Measurements from ENCODE around the gene ARHGEF7. TPM values are rescaled to one million over a fixed set of nuclear protein-coding genes. Genes with fewer than 3 reads are reported as not detected.

The ARHGEF7 gene
- polyA plus RNA-seq, 1 experiment: 40.3 TPM

DNA sequence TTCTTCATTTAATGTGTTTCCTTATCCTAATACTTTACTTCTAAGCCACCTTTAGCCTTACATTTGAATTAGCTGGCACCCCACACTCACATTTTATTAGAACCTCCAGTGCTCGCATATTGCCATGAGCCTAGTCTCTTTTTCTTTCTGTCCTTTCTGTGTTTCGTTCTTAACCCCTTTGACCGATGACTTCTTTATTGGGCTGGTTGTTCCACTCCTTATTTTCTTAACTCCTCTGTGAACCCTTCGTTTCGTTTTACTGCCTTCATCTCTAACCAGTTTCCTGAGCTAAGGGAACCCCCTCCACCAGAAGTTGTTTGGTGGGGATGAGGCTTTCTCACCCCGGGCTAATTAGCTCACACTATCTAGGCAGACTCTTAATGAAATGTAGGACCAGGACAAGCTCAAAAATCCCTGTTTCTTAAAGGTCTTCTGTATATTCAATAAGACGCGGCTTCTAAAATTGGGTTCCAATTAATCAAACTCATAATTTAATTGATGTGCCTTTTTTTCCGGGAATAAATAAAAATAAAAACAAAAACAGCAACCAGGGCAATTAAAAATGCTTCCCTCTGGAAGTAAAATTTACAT, 19.1 kb upstream of the ARHGEF7 start:
- ChIA-PET POLR2A (no interaction called here), CTCF (no interaction called here)
- Histone ChIP-seq H3K27ac (ENCODE audit: low read depth, low read length) (no peak overlapping the region), H3K9me3 (ENCODE audit: control insufficient read depth, insufficient read depth, low read length) (no peaks in the 10 kb centered on the region; the same call in 1 of the 2 replicates), H3K27me3 (ENCODE audit: control insufficient read depth, insufficient read depth, low read length) (peaks cover 57% of the 10 kb centered on the region), H3K4me3 (ENCODE audit: low read depth, low read length) (no peak overlapping the region)
- TF ChIP-seq, protein P1, sequence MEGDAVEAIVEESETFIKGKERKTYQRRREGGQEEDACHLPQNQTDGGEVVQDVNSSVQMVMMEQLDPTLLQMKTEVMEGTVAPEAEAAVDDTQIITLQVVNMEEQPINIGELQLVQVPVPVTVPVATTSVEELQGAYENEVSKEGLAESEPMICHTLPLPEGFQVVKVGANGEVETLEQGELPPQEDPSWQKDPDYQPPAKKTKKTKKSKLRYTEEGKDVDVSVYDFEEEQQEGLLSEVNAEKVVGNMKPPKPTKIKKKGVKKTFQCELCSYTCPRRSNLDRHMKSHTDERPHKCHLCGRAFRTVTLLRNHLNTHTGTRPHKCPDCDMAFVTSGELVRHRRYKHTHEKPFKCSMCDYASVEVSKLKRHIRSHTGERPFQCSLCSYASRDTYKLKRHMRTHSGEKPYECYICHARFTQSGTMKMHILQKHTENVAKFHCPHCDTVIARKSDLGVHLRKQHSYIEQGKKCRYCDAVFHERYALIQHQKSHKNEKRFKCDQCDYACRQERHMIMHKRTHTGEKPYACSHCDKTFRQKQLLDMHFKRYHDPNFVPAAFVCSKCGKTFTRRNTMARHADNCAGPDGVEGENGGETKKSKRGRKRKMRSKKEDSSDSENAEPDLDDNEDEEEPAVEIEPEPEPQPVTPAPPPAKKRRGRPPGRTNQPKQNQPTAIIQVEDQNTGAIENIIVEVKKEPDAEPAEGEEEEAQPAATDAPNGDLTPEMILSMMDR (IDR thresholded peaks at IDR 0.05; ENCODE audit: low read depth, low read length): no peak
- no peak for DNase-seq (ENCODE audit: low read depth, low spot score)

DNA sequence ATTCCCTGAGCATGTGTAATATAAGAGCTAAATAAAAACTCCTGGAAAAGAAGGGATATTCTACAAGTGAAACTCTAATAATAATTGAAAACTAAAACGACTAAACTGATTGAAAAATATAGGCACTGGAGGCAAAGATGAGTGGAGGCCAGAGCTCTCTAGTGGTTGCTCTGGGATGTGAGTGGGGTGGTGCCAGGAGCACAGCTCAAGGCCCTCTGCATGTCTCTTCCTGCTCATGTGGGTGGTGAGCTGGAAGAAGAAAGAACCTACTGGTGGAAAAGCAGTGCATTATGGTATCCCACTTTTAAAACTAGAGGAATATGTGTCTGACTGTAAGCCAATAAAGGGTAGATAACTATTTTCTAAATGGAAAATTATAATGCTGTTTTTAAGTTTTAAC, 15.8 kb upstream of the ARHGEF7 start:
- Histone ChIP-seq H3K9me3 (ENCODE audit: control insufficient read depth, insufficient read depth, low read length) (no peaks in the 10 kb centered on the region; the same call in 1 of the 2 replicates), H3K27me3 (ENCODE audit: control insufficient read depth, insufficient read depth, low read length) (peaks cover 39% of the 10 kb centered on the region), H3K27ac (ENCODE audit: low read depth, low read length) (no peak overlapping the region), H3K4me3 (ENCODE audit: low read depth, low read length) (no peak overlapping the region)
- CTCF ChIA-PET: interaction anchor here (1.0 kb wide), 1 partner anchor 21 kb away, joined by 4 read pairs; no protein-coding TSS in a partner anchor
- POLR2A ChIA-PET: no interaction called here
- no peak for DNase-seq (ENCODE audit: low read depth, low spot score)
- TF ChIP-seq, protein P1 (IDR thresholded peaks at IDR 0.05; ENCODE audit: low read depth, low read length): no peak

DNA sequence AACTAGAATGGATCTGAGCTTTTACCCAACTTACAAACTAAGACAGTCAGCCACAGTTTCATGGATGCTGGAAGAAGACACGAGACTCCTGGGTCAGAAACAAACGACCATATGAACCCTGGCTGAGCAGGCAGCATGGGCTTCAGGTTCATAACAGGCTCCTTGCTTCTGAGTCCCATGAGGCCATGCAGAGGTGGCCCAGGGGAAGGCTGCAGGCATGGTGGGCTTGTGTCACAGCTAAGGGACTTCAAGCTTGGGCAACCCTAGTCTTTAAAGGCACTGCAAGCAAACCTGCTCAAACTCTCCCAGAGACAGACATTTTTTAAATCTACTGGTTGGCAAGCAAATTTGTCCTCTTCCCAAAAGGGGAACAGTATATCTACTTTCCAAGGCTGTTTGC, 5.1 kb upstream of the ARHGEF7 start:
- Histone ChIP-seq H3K27ac (ENCODE audit: low read depth, low read length) (no peak overlapping the region), H3K9me3 (ENCODE audit: control insufficient read depth, insufficient read depth, low read length) (peaks cover 6% of the 10 kb centered on the region), H3K4me3 (ENCODE audit: low read depth, low read length) (no peak overlapping the region), H3K27me3 (ENCODE audit: control insufficient read depth, insufficient read depth, low read length) (peaks cover 50% of the 10 kb centered on the region)
- no peak for DNase-seq (ENCODE audit: low read depth, low spot score)
- TF ChIP-seq, protein P1 (IDR thresholded peaks at IDR 0.05; ENCODE audit: low read depth, low read length): no peak
- POLR2A ChIA-PET: no interaction called here
- CTCF ChIA-PET: no interaction called here

DNA sequence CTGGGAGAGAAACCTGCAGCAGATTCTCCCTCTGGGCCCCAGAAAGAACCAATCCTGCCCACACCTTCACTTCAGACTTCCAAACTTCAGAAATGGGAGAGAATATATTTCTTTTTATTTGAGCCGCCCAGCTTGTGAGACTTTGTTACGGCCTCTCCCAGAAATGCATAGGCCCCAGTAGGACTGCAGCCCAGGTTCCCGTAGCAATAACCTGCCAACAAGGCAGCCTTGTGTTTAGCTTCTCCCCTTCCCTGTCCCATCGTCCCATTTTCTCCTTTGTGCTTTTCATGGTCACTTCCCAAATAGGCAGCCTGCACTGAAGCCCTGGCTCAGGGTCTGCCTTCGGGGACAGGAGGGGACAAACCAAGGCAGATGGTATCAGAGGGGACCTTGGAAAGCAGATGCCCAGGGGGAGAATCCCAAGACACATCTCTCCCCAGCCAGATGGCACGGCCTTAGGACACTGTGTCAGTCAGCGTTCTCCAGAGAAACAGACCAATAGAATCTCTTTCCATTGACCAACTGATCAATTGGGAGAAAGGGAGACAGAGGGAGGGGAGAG, 3.7 kb upstream of the ARHGEF7 start:
- Histone ChIP-seq H3K27ac (ENCODE audit: low read depth, low read length) (no peak overlapping the region), H3K27me3 (ENCODE audit: control insufficient read depth, insufficient read depth, low read length) (peaks cover 51% of the 10 kb centered on the region), H3K9me3 (ENCODE audit: control insufficient read depth, insufficient read depth, low read length) (peaks cover 4% of the 10 kb centered on the region), H3K4me3 (ENCODE audit: low read depth, low read length) (no peak overlapping the region)
- DNase-seq (ENCODE audit: low read depth, low spot score): no peak
- ChIA-PET POLR2A (no interaction called here), CTCF (interaction anchor here (1.1 kb wide), 1 partner anchor 196 kb away, joined by 3 read pairs; no protein-coding TSS in a partner anchor)
- TF ChIP-seq, protein P1 (IDR thresholded peaks at IDR 0.05; ENCODE audit: low read depth, low read length): no peak

DNA sequence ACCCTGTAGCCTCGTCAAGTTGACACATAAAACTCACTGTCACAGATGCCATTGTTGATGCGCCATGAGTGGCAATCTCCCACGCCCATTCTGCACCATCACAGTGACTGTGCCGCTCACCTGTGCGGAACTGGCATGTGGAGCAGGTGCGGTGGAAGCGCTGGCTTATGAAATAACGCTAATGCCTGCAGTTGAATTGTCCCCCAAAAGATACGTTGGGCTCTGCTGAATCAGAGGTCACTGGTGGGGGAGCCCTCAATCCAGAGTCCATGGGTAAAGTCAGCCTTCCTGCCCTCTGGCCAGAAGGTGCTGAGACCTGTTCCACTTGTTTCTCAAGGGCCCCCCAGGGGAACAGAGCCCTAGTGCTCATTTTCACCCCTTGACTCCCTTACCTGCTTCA, 2.9 kb upstream of the ARHGEF7 start:
- peaks cover 51% of the 10 kb centered on the region for H3K27me3 ChIP-seq (ENCODE audit: control insufficient read depth, insufficient read depth, low read length)
- no peak for DNase-seq (ENCODE audit: low read depth, low spot score)
- TF ChIP-seq, protein P1 (IDR thresholded peaks at IDR 0.05; ENCODE audit: low read depth, low read length): no peak
- no peak overlapping the region for H3K27ac ChIP-seq (ENCODE audit: low read depth, low read length)
- ChIA-PET POLR2A (no interaction called here), CTCF (interaction anchor here (1.1 to 1.6 kb wide), 2 partner anchors 45 to 197 kb away, joined by 3 to 7 read pairs; no protein-coding TSS in a partner anchor)
- H3K9me3 ChIP-seq (ENCODE audit: control insufficient read depth, insufficient read depth, low read length): peaks cover 4% of the 10 kb centered on the region
- H3K4me3 ChIP-seq (ENCODE audit: low read depth, low read length): no peak overlapping the region

All from AG04450 (cell line).